Astrocyte of the cerebellum (primary cell): ENCODE results near the gene UBE3B.
"Not testable (repeated sequence)": the region's sequence is repeated elsewhere in the genome, so short reads cannot be mapped to it uniquely, and the experiment has no call there.

Experiments used
- DNase-seq: peaks from one replicate; pipeline ENCODE4 v3.0.0-alpha.2; 2011; ENCODE audit warnings: low read depth
- H3K4me3 ChIP-seq: 2 replicates; pipeline ENCODE4 v1.5.1; 2011; ENCODE audit warnings: mild to moderate bottlenecking, low read depth, low read length, moderate library complexity
- in situ Hi-C: cut with HindIII; loops from 2 replicates; pipeline ENCODE4 v1.10.0; 2017; ENCODE audit warnings: low sequenced_read_pairs
- TF ChIP-seq, protein P1 (sequence below): IDR thresholded peaks from 2 replicates; pipeline ENCODE4 v1.5.1; 2012; ENCODE audit warnings: low read length, low read depth, moderate library complexity, mild to moderate bottlenecking; ENCODE audit errors: missing control alignments

Gene UBE3B

GRCh38 chr12:109469517-109469916 is 7.9 kb upstream of the UBE3B start:
- TF ChIP-seq, protein P1, sequence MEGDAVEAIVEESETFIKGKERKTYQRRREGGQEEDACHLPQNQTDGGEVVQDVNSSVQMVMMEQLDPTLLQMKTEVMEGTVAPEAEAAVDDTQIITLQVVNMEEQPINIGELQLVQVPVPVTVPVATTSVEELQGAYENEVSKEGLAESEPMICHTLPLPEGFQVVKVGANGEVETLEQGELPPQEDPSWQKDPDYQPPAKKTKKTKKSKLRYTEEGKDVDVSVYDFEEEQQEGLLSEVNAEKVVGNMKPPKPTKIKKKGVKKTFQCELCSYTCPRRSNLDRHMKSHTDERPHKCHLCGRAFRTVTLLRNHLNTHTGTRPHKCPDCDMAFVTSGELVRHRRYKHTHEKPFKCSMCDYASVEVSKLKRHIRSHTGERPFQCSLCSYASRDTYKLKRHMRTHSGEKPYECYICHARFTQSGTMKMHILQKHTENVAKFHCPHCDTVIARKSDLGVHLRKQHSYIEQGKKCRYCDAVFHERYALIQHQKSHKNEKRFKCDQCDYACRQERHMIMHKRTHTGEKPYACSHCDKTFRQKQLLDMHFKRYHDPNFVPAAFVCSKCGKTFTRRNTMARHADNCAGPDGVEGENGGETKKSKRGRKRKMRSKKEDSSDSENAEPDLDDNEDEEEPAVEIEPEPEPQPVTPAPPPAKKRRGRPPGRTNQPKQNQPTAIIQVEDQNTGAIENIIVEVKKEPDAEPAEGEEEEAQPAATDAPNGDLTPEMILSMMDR = no peak
- no peak overlapping the region for H3K4me3 ChIP-seq
- no peak for DNase-seq
- in situ Hi-C loops = no loop called here

- in situ Hi-C loops = no loop called here
- no peak for DNase-seq
- TF ChIP-seq, protein P1 = no peak
- no peak overlapping the region for H3K4me3 ChIP-seq
These were observed 4.4 kb upstream of the UBE3B start for GRCh38 chr12:109473006-109473405.

GRCh38 chr12:109473526-109474270 is 3.7 kb upstream of the UBE3B start:
- H3K4me3 ChIP-seq, DNase-seq, in situ Hi-C loops: not testable (repeated sequence)

DNA sequence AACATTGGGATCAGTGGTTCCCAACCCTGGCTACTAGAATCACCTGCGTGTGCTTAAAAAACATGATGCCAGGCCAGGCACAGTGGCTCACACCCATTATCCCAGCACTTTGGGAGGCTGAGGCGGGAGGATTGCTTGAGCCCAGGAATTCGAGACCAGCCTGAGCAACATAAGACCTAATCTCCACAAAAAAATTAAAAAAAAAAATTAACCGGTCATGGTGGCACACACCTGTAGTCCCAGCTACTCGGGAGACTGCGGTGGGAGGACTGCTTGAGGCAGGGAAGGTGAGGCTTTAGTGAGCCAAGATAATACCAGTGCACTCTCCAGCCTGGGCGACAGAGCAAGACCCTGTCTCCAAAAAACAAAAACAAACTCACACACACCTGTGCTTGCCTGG is 2.3 kb upstream of the UBE3B start:
- H3K4me3 ChIP-seq = peak overlapping the region; percentile 84
- no peak for DNase-seq
- in situ Hi-C loops = no loop called here
- TF ChIP-seq, protein P1 = no peak

DNA sequence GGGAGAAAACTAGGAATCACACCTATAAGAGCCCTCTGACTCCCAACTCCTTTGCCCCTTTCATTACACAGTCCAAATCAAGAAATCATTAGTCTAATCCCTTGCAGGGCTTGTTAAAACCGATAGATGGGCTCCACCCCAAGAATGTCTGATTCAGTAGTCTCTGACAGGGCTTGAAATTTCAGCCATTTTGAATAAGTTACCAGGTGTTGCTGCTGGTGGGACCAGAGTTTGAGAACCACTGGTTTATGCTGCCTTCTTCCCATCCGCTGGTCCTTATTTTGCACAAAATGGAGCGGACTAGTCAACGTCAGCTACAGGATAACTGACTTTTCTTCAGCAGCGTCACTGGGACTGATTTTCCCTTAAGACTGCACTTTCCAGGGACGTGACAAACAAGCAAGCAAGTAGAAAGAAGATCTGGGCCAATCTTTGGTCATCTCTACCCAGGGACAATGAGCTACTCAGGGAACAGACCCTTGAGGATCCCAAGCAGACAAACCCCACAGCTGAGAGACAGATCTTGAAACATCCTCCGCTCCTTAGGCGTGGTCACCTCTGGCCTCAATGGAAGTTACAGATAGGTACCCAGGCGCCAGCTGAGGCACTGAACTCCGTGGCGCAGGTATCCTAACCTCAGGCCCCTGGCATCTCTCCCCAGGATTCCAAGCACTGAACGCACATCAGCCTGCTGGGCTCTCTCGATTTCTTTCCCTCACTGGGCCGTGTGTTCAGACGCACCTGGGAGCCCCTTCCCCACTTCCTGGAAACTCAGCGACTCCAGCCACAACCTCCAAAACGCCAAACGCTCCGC is 1.2 kb upstream of the UBE3B start:
- H3K4me3 ChIP-seq = peak overlapping the region; percentile 84
- no peak for DNase-seq
- in situ Hi-C loops = no loop called here
- TF ChIP-seq, protein P1 = no peak

- no peak for DNase-seq
- in situ Hi-C loops = no loop called here
- H3K4me3 ChIP-seq = peak overlapping the region; percentile 84
- TF ChIP-seq, protein P1 = no peak
These were observed 638 bp upstream of the UBE3B start for GRCh38 chr12:109476807-109477184.

DNA sequence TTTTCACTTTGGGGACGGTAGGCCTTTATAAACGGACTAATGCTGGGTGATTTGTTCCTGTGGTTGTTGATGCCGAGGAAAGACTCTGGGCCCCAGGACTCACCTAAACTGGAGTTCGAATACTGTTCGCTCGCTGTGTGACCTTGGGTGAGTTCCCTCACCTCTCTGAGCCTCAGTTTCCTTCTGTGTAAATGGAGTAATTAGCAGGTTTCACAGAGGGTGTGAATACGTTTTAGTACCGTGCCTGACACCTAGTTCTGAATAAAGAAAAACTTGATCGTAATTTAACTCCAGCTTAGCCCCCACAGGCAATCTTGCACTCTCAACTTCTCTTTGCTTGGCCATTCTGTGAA is 505 bp downstream of the UBE3B start:
- DNase-seq = no peak
- H3K4me3 ChIP-seq = peak overlapping the region; percentile 84
- TF ChIP-seq, protein P1 = no peak
- in situ Hi-C loops = no loop called here
